H7 (cell line): ENCODE measurements around the gene PTMS. TPM values are rescaled to one million over a fixed set of nuclear protein-coding genes. Genes with fewer than 3 reads are reported as not detected.
"Not testable (repeated sequence)": the region's sequence is repeated elsewhere in the genome, so short reads cannot be mapped to it uniquely, and the experiment has no call there.

ENCODE experiments used
- DNase-seq: peaks from one replicate; pipeline ENCODE4 v3.0.0; 2012
- H3K27me3 ChIP-seq: 2 replicates; pipeline ENCODE4 v1.6.0; 2011; ENCODE audit warnings: mild to moderate bottlenecking, low read length; ENCODE audit not compliant: control insufficient read depth, insufficient read depth
- H3K36me3 ChIP-seq: replicated peaks from 2 replicates; pipeline ENCODE4 v1.5.1; 2011; ENCODE audit warnings: low read length; ENCODE audit not compliant: control insufficient read depth, insufficient read depth
- H3K4me3 ChIP-seq: 2 replicates; pipeline ENCODE4 v1.5.1; 2011; ENCODE audit warnings: low read depth, mild to moderate bottlenecking, control low read depth, low read length, moderate library complexity; ENCODE audit not compliant: insufficient read depth
- total RNA-seq: library from RNA; depleted of rRNA; stranded (reverse); fragments of >200 nt; shearing (Covaris generic); gene quantifications from 2 replicates; pipeline ENCODE4 v1.2.3, GENCODE V29; 2014; rRNA removed

Gene PTMS
- 237 and 270 TPM in 2 replicates for total RNA-seq

- Histone ChIP-seq H3K27me3 (peaks cover 10% of the 10 kb centered on the region), H3K36me3 (peaks cover 2% of the 10 kb centered on the region), H3K4me3 (peak within 1 kb of the TSS; percentile 84)
- peak; percentile 96 for DNase-seq
Measured at GRCh38 chr12:6765634-6766581, at the start of gene PTMS. PTMS (plus strand) TSS chr12:6766363; CDS start chr12:6766706, 343 bp downstream.

GRCh38 chr12:6716874-6717437 is 49.2 kb upstream of the PTMS start:
- DNase-seq = no peak
- Histone ChIP-seq H3K4me3 (no peak overlapping the region), H3K27me3 (no peaks in the 10 kb centered on the region), H3K36me3 (no peaks in the 10 kb centered on the region)

- DNase-seq = no peak
- Histone ChIP-seq H3K4me3 (no peak overlapping the region), H3K27me3 (no peaks in the 10 kb centered on the region), H3K36me3 (peaks cover under 1% of the 10 kb centered on the region; the same call in 1 of the 2 replicates)
Measured at GRCh38 chr12:6722863-6723262, 43.3 kb upstream of the PTMS start.

- DNase-seq = peak; percentile 97
Measured at GRCh38 chr12:6723607-6724408, 42.4 kb upstream of the PTMS start, which contains the start of gene COPS7A. COPS7A (plus strand) TSS chr12:6724046; CDS start chr12:6724657, 611 bp downstream.

GRCh38 chr12:6724409-6724797 is 41.8 kb upstream of the PTMS start:
- DNase-seq = no peak
- peak overlapping the region; percentile 64 for H3K4me3 ChIP-seq
- H3K36me3 ChIP-seq = peaks cover 11% of the 10 kb centered on the region
- no peaks in the 10 kb centered on the region for H3K27me3 ChIP-seq

More at GRCh38 chr12:6723607-6724408, 42.4 kb upstream of the PTMS start, which contains the start of gene COPS7A:
- H3K4me3 ChIP-seq = peak within 1 kb of the TSS; percentile 64
- H3K27me3 ChIP-seq = no peaks in the 10 kb centered on the region
- H3K36me3 ChIP-seq = peaks cover 7% of the 10 kb centered on the region

GRCh38 chr12:6725350-6725749 is 40.8 kb upstream of the PTMS start:
- no peak for DNase-seq
- Histone ChIP-seq H3K27me3 (no peaks in the 10 kb centered on the region), H3K4me3 (no peak overlapping the region), H3K36me3 (peaks cover 17% of the 10 kb centered on the region)

- DNase-seq = no peak
- peaks cover 22% of the 10 kb centered on the region for H3K36me3 ChIP-seq
- no peaks in the 10 kb centered on the region for H3K27me3 ChIP-seq
- no peak overlapping the region for H3K4me3 ChIP-seq
Measured at GRCh38 chr12:6729186-6729585, 37.0 kb upstream of the PTMS start.

GRCh38 chr12:6730169-6730568 is 36.0 kb upstream of the PTMS start:
- Histone ChIP-seq H3K4me3 (no peak overlapping the region), H3K36me3 (peaks cover 22% of the 10 kb centered on the region), H3K27me3 (no peaks in the 10 kb centered on the region)
- DNase-seq = no peak

GRCh38 chr12:6734506-6735387 is 31.4 kb upstream of the PTMS start:
- no peak for DNase-seq
- Histone ChIP-seq H3K36me3 (peaks cover 9% of the 10 kb centered on the region), H3K27me3 (no peaks in the 10 kb centered on the region), H3K4me3 (no peak overlapping the region)

- Histone ChIP-seq H3K36me3 (peaks cover 4% of the 10 kb centered on the region), H3K27me3 (no peaks in the 10 kb centered on the region), H3K4me3 (no peak overlapping the region)
- DNase-seq = peak; percentile 81
Measured at GRCh38 chr12:6735448-6736191, 30.5 kb upstream of the PTMS start.

- Histone ChIP-seq H3K4me3 (no peak overlapping the region), H3K27me3 (no peaks in the 10 kb centered on the region), H3K36me3 (peaks cover under 1% of the 10 kb centered on the region; the same call in 1 of the 2 replicates)
- DNase-seq = no peak
Measured at GRCh38 chr12:6736754-6737153, 29.4 kb upstream of the PTMS start.

GRCh38 chr12:6742080-6742479 is 24.1 kb upstream of the PTMS start:
- not testable (repeated sequence) for H3K4me3 ChIP-seq, H3K27me3 ChIP-seq, H3K36me3 ChIP-seq, DNase-seq

- Histone ChIP-seq H3K4me3 (no peak overlapping the region), H3K27me3 (no peaks in the 10 kb centered on the region), H3K36me3 (peaks cover 13% of the 10 kb centered on the region)
- no peak for DNase-seq
Measured at GRCh38 chr12:6742834-6743233, 23.3 kb upstream of the PTMS start.
